ENCODE data around the gene SMIM7. TPM values are rescaled to one million over a fixed set of nuclear protein-coding genes. Genes with fewer than 3 reads are reported as not detected.

The SMIM7 gene
- total and polyA plus RNA-seq, 8 donors, result 35.9 to 224 (median 89.6) TPM

DNA sequence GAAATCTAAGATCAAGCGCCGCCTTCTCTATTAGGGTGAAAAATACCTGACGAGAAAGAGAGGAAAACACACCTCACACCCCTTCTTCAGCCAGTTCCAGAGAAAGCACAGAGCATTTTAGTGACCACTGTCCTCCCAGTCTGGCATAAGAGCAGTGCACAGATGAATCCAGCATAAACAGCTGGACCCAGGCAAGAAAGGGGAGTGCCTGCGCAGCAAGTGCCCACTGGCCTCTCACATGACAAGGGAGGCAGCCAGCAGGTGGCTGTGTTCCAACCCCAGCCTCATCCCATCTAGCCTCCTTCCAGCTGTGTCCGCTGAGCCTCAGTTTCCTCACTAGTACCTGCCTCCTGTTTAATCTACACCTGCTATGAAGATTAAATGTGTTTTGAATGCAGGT, 39.9 kb downstream of the SMIM7 start:
- Histone ChIP-seq H3K9me3 (no peaks in the 10 kb centered on the region), H3K36me3 (peaks cover 0 to 19% (median 14%) of the 10 kb centered on the region in 4 donors), H3K27me3 (no peaks in the 10 kb centered on the region), H3K4me1 (peaks cover 17 to 81% (median 50%) of the 10 kb centered on the region in 4 donors), H3K27ac (no peak overlapping the region), H3K4me3 (no peak overlapping the region)
- DNase-seq, result no peak
- WGBS, 5 donors, result 72 to 88% (median 75%) methylated on average over 3 to 5 of the region's 5 CpGs
- TF ChIP-seq POLR2A (IDR thresholded peaks at IDR 0.05) (no peak), EP300 (IDR thresholded peaks at IDR 0.05) (no peak), POLR2AphosphoS5 (IDR thresholded peaks at IDR 0.05) (no peak)
- TF ChIP-seq, protein P1, sequence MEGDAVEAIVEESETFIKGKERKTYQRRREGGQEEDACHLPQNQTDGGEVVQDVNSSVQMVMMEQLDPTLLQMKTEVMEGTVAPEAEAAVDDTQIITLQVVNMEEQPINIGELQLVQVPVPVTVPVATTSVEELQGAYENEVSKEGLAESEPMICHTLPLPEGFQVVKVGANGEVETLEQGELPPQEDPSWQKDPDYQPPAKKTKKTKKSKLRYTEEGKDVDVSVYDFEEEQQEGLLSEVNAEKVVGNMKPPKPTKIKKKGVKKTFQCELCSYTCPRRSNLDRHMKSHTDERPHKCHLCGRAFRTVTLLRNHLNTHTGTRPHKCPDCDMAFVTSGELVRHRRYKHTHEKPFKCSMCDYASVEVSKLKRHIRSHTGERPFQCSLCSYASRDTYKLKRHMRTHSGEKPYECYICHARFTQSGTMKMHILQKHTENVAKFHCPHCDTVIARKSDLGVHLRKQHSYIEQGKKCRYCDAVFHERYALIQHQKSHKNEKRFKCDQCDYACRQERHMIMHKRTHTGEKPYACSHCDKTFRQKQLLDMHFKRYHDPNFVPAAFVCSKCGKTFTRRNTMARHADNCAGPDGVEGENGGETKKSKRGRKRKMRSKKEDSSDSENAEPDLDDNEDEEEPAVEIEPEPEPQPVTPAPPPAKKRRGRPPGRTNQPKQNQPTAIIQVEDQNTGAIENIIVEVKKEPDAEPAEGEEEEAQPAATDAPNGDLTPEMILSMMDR (IDR thresholded peaks at IDR 0.05), result no peak
- intact Hi-C loops (cut with DNase I; ENCODE audit: low total_unique reads), result no loop called here

DNA sequence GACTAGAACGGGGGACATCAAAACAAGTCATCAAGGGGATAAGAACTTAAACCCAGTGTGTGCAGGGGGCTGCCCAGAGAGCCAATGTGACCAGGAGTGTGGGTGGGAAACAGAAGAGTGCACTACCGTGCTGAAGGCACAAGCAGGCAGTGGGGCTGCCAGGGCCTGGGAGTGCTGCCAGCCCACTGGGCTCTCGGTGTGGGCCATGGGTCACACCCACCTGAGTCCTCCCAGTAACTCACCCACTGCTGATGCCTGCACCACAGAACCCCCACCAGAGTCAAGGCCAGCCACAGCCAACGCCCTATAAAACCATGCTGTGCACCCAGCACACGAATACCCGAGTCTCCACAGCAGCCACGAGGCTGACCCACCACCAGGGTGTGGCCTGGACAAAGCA, 40.5 kb downstream of the SMIM7 start:
- Histone ChIP-seq H3K9me3 (no peaks in the 10 kb centered on the region), H3K27me3 (no peaks in the 10 kb centered on the region), H3K27ac (no peak overlapping the region), H3K4me1 (peaks cover 17 to 82% (median 50%) of the 10 kb centered on the region in 4 donors), H3K4me3 (no peak overlapping the region), H3K36me3 (peaks cover 0 to 14% (median 9%) of the 10 kb centered on the region in 4 donors)
- no peak for DNase-seq
- 28 to 50% (median 40%) methylated on average over 6 to 7 of the region's 7 CpGs for WGBS, 5 donors
- no peak for TF ChIP-seq POLR2A (IDR thresholded peaks at IDR 0.05)
- TF ChIP-seq POLR2AphosphoS5 (IDR thresholded peaks at IDR 0.05), result no peak
- TF ChIP-seq, protein P1 (IDR thresholded peaks at IDR 0.05), result no peak
- TF ChIP-seq EP300 (IDR thresholded peaks at IDR 0.05), result no peak
- intact Hi-C loops (cut with DNase I; ENCODE audit: low total_unique reads), result no loop called here

DNA sequence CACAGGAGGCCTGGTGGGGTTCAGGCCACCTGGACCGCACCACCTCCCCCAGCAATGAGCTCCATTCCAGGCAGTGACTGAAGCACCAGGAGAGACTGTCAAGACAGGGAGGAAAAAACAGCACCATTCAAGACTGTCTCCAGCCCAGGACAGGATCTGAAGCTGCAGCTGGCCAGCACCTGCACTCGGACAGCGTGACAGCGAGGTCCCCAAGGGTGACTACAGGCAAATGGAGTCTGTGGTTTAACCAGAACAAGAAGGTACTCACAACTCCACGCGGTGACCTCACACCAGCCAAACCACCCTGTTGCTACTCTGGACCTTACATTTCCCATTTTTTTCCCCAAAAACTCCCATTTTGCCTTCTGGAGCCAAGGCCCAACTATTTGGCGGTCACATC, 41.7 kb downstream of the SMIM7 start:
- intact Hi-C loops (cut with DNase I; ENCODE audit: low total_unique reads), result no loop called here
- H3K4me1 ChIP-seq, result peaks cover 19 to 83% (median 51%) of the 10 kb centered on the region in 4 donors
- H3K9me3 ChIP-seq, result no peaks in the 10 kb centered on the region
- no peak for DNase-seq
- TF ChIP-seq POLR2AphosphoS5 (IDR thresholded peaks at IDR 0.05), result no peak
- TF ChIP-seq EP300 (IDR thresholded peaks at IDR 0.05), result no peak
- TF ChIP-seq POLR2A (IDR thresholded peaks at IDR 0.05), result no peak
- TF ChIP-seq, protein P1 (IDR thresholded peaks at IDR 0.05), result no peak
- H3K4me3 ChIP-seq, result no peak overlapping the region
- no peaks in the 10 kb centered on the region for H3K27me3 ChIP-seq
- WGBS, 5 donors, result 94 to 97% (median 96%) methylated on average over 7 of the region's 7 CpGs
- H3K36me3 ChIP-seq, result peaks cover 0 to 1% (median 0%) of the 10 kb centered on the region in 4 donors
- H3K27ac ChIP-seq, result no peak overlapping the region

DNA sequence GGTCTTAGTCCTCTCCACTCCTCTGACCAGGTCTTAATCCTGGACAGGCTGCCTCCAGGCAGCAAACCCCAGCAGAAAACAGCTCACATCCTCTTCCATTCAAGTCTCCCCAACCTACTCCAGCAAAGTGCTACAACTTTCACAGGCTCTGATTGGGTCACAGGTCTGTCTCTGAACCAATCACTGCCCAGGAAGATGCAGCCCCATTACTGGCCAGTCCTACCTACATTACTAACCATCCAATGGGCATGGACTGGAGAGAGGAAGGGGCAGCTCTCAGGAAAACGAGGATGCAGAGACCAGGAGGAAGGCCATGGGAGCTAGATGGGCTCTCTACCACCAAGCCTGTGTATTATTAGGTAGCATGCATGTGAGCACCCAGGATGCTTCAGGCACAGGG, 44.1 kb downstream of the SMIM7 start:
- whole genome bisulfite sequencing, 5 donors, result 7 to 63% (median 49%) methylated on average over 1 of the region's 1 CpG
- H3K4me3 ChIP-seq, result no peak overlapping the region
- TF ChIP-seq EP300 (IDR thresholded peaks at IDR 0.05), result no peak
- TF ChIP-seq, protein P1 (IDR thresholded peaks at IDR 0.05), result no peak
- no peak for TF ChIP-seq POLR2A (IDR thresholded peaks at IDR 0.05)
- no peak for TF ChIP-seq POLR2AphosphoS5 (IDR thresholded peaks at IDR 0.05)
- no peaks in the 10 kb centered on the region for H3K27me3 ChIP-seq
- intact Hi-C loops (cut with DNase I; ENCODE audit: low total_unique reads), result no loop called here
- H3K4me1 ChIP-seq, result peaks cover 18 to 90% (median 57%) of the 10 kb centered on the region in 4 donors
- H3K9me3 ChIP-seq, result no peaks in the 10 kb centered on the region
- DNase-seq, result no peak
- H3K27ac ChIP-seq, result no peak overlapping the region
- no peaks in the 10 kb centered on the region for H3K36me3 ChIP-seq

Data from stomach (tissue), 9 donors.